Upper lobe of left lung (tissue), 6 donors: ENCODE measurements around the gene ME3. TPM values are rescaled to one million over a fixed set of nuclear protein-coding genes. Genes with fewer than 3 reads are reported as not detected.
A peak's percentile ranks its signal among the peaks of the same experiment; 100 is the strongest.
"Not testable (repeated sequence)": the region's sequence is repeated elsewhere in the genome, so short reads cannot be mapped to it uniquely, and the experiment has no call there.

ENCODE experiments used
- ATAC-seq, 2 donors: fragments of 200-7000 bp; cut with Tn5 transposase; one replicate each; pipeline ENCODE4 v1.9.1; 2022; ENCODE audit warnings: mild to moderate bottlenecking in 2 of 2, moderate library complexity in 2 of 2; ENCODE audit not compliant: low FRiP score in 2 of 2
- DNase-seq, 2 donors: peaks; one replicate each; pipeline ENCODE4 v3.0.0-alpha.2; 2019 to 2020
- H3K27ac ChIP-seq, 4 donors: fragments of 200-600 bp; sonication (generic); one replicate each; pipeline ENCODE4 v1.5.1; 2016 to 2019
- H3K27me3 ChIP-seq, 4 donors: fragments of 200-600 bp; sonication (generic); one replicate each; pipeline ENCODE4 v1.5.1; 2017 to 2019
- H3K36me3 ChIP-seq, 4 donors: fragments of 200-600 bp; sonication (generic); one replicate each; pipeline ENCODE4 v1.5.1; 2016 to 2019
- H3K4me1 ChIP-seq, 4 donors: fragments of 200-600 bp; sonication (generic); one replicate each; pipeline ENCODE4 v1.5.1; 2018 to 2019
- H3K4me3 ChIP-seq, 4 donors: fragments of 200-600 bp; sonication (generic); one replicate each; pipeline ENCODE4 v1.5.1; 2017 to 2019; ENCODE audit warnings: mild to moderate bottlenecking in 2 of 4, moderate library complexity in 1 of 4
- H3K9me3 ChIP-seq, 4 donors: fragments of 200-600 bp; sonication (generic); one replicate each; pipeline ENCODE4 v1.5.1; 2018 to 2019
- CTCF ChIP-seq, 6 experiments: fragments of 450-650 bp in 4 of 6; fragments of 200-600 bp in 2 of 6; sonication (generic) in 2 of 6; IDR thresholded peaks; one replicate each; pipeline ENCODE4 v1.5.1; 2016 to 2019; ENCODE audit warnings: antibody characterized with exemption in 6 of 6
- EP300 ChIP-seq, 4 donors: sonication (generic); formaldehyde crosslinking; IDR thresholded peaks; one replicate each; pipeline ENCODE4 v1.5.1; 2017; ENCODE audit warnings: antibody characterized with exemption in 4 of 4, control low read depth in 2 of 4
- POLR2A ChIP-seq, 4 donors: fragments of 450-650 bp; IDR thresholded peaks; one replicate each; pipeline ENCODE4 v1.5.1; 2016 to 2017; ENCODE audit warnings: antibody characterized with exemption in 4 of 4, mild to moderate bottlenecking in 2 of 4
- POLR2AphosphoS5 ChIP-seq, 2 donors: sonication (generic); formaldehyde crosslinking; IDR thresholded peaks; one replicate each; pipeline ENCODE4 v1.5.1; 2017; ENCODE audit warnings: antibody characterized with exemption in 2 of 2
- WGBS, 2 donors: methylation state at CpG; one replicate each; pipeline ENCODE4 v1.1.5; 2017 to 2018; 5-methylcytosine and 5-hydroxymethylcytosine counted together
- total RNA-seq, 6 donors: library from RNA; depleted of rRNA in 4 of 6; stranded (reverse); fragments of >200 nt in 4 of 6; gene quantifications; one replicate each; pipeline versions ENCODE4 v1.1.0 to v1.2.1, GENCODE V29; 2016 to 2021
- donor health status: DM: no; HTN: no; CAD: no; lungs with moderate emphysema.
- donor health status: DM: no; HTN: yes; CAD: no; lungs with severe emphysema.

Gene ME3
- total RNA-seq, 6 donors from 2014 or later: 19.5 to 56.6 (median 34.7) TPM

GRCh38 chr11:86570451-86570850, 102.0 kb downstream of the ME3 start:
- Histone ChIP-seq H3K9me3 (no peaks in the 10 kb centered on the region), H3K4me1 (peaks cover 0 to 7% (median 4%) of the 10 kb centered on the region in 4 donors), H3K27ac (no peak overlapping the region), H3K27me3 (no peaks in the 10 kb centered on the region), H3K4me3 (no peak overlapping the region), H3K36me3 (no peaks in the 10 kb centered on the region)
- whole genome bisulfite sequencing, 2 donors: 92 to 94% methylated on average over 3 of the region's 3 CpGs
- no peak for ATAC-seq
- DNase-seq: no peak
- TF ChIP-seq POLR2AphosphoS5 (IDR thresholded peaks at IDR 0.05): no peak
- TF ChIP-seq CTCF (IDR thresholded peaks at IDR 0.05): no peak
- TF ChIP-seq POLR2A (IDR thresholded peaks at IDR 0.05): no peak
- no peak for TF ChIP-seq EP300 (IDR thresholded peaks at IDR 0.05)

- Histone ChIP-seq H3K9me3 (no peaks in the 10 kb centered on the region), H3K27ac (no peak overlapping the region), H3K27me3 (no peaks in the 10 kb centered on the region), H3K36me3 (no peaks in the 10 kb centered on the region), H3K4me1 (peaks cover 0 to 7% (median 3%) of the 10 kb centered on the region in 4 donors), H3K4me3 (no peak overlapping the region)
- WGBS, 2 donors: 72 to 87% methylated on average over 3 to 5 of the region's 5 CpGs
- DNase-seq: no peak
- TF ChIP-seq POLR2A (IDR thresholded peaks at IDR 0.05) (no peak), POLR2AphosphoS5 (IDR thresholded peaks at IDR 0.05) (no peak), CTCF (IDR thresholded peaks at IDR 0.05) (no peak), EP300 (IDR thresholded peaks at IDR 0.05) (no peak)
- ATAC-seq: no peak
These were observed 102.4 kb downstream of the ME3 start for GRCh38 chr11:86570020-86570419.

GRCh38 chr11:86569109-86569508, 103.3 kb downstream of the ME3 start:
- H3K27me3 ChIP-seq: no peaks in the 10 kb centered on the region

GRCh38 chr11:86565801-86566312, 106.6 kb downstream of the ME3 start:
- Histone ChIP-seq H3K4me1 (peaks cover 0 to 7% (median 2%) of the 10 kb centered on the region in 4 donors), H3K27me3 (no peaks in the 10 kb centered on the region), H3K9me3 (no peaks in the 10 kb centered on the region), H3K27ac (no peak overlapping the region), H3K4me3 (no peak overlapping the region), H3K36me3 (no peaks in the 10 kb centered on the region)
- no peak for DNase-seq
- ATAC-seq: peak in 1 of 2 donors; percentile 30
- TF ChIP-seq CTCF (IDR thresholded peaks at IDR 0.05) (no peak), POLR2A (IDR thresholded peaks at IDR 0.05) (no peak), EP300 (IDR thresholded peaks at IDR 0.05) (no peak), POLR2AphosphoS5 (IDR thresholded peaks at IDR 0.05) (no peak)
- WGBS, 2 donors: 85 to 91% methylated on average over 2 of the region's 2 CpGs

More at GRCh38 chr11:86569109-86569508, 103.3 kb downstream of the ME3 start:
- TF ChIP-seq CTCF (IDR thresholded peaks at IDR 0.05) (no peak), POLR2AphosphoS5 (IDR thresholded peaks at IDR 0.05) (no peak), POLR2A (IDR thresholded peaks at IDR 0.05) (no peak), EP300 (IDR thresholded peaks at IDR 0.05) (no peak)
- H3K27ac ChIP-seq: no peak overlapping the region
- H3K4me3 ChIP-seq: no peak overlapping the region
- no peaks in the 10 kb centered on the region for H3K9me3 ChIP-seq
- peak in 1 of 2 donors; percentile 5 for DNase-seq
- H3K36me3 ChIP-seq: no peaks in the 10 kb centered on the region
- no peak for ATAC-seq
- H3K4me1 ChIP-seq: peaks cover 0 to 7% (median 2%) of the 10 kb centered on the region in 4 donors
- 92 to 94% methylated on average over 7 of the region's 7 CpGs for WGBS, 2 donors

DNA sequence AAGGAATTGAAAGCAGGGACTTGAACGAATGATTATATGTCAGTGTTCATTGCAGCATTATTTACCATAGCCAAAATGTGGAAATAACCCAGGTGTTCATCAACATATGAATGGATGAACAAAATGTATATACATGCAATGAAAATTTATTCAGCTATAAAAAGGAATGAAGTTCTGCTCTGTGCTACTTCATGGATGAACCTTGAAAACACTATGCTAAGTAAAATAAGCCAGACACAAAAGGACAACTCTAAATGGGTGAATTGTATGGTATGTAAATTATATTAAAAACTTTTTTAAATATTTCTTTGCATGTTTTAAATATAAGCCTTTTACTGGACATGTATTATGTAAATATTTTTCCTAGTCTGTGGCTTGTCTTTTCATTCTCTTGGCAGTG, 107.0 kb downstream of the ME3 start:
- WGBS, 2 donors: 88 to 91% methylated on average over 1 of the region's 1 CpG
- Histone ChIP-seq H3K36me3 (no peaks in the 10 kb centered on the region), H3K4me1 (peaks cover 0 to 7% (median 2%) of the 10 kb centered on the region in 4 donors), H3K9me3 (no peaks in the 10 kb centered on the region), H3K4me3 (no peak overlapping the region), H3K27ac (no peak overlapping the region), H3K27me3 (no peaks in the 10 kb centered on the region)
- ATAC-seq (no peak), DNase-seq (no peak)
- TF ChIP-seq EP300 (IDR thresholded peaks at IDR 0.05) (no peak), CTCF (IDR thresholded peaks at IDR 0.05) (no peak), POLR2A (IDR thresholded peaks at IDR 0.05) (no peak)

DNA sequence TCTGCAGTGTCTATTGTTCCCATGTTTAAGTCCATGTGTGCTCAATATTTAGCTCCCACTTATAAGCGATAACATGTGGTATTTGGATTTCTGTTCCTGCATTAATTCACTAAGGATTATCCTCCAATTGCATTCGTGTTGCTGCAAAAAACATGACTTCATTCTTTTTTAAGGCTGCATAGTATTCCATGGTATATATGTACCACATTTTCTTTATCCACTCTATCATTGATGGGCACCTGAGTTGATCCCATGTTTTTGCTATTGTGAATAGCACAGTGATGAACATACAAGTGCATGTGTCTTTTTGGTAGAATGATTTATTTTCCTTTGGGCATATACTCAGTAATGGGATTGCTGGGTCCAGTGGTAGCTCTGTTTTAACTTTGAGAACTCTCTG, 109.6 kb downstream of the ME3 start:
- H3K27ac ChIP-seq, H3K36me3 ChIP-seq, H3K4me3 ChIP-seq, H3K27me3 ChIP-seq, ATAC-seq, H3K9me3 ChIP-seq, DNase-seq: not testable (repeated sequence)
- peaks cover 0 to 23% (median 11%) of the 10 kb centered on the region in 4 donors for H3K4me1 ChIP-seq
- 90 to 92% methylated on average over 2 of the region's 2 CpGs for WGBS, 2 donors
